ENCODE data around the gene PEX10.

The PEX10 gene

DNA sequence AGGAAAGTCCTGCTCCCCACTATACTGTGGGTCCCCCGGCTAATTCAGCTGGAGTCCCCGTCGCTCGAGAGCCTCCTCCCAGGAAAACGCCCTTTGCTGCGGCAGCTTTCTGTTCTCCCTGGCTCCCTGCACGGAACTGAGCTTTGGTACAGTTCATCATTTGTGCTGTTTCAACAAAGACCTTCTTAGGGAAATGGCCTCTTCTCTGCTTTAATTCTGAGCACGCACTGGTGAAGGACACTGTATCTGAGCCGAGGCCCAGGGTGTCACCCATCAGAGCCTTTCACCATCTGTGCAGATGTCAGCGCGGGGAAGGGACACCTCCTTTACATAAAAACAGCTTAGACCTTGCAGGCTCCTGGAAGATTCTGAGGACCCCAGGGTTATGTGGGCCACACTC lies 13.5 kb upstream of the PEX10 start:
- no peak overlapping the region for H3K4me3 ChIP-seq (ENCODE audit: low read depth, low read length)
- no peak for DNase-seq (ENCODE audit: low read depth, low spot score)
- TF ChIP-seq, protein P1, sequence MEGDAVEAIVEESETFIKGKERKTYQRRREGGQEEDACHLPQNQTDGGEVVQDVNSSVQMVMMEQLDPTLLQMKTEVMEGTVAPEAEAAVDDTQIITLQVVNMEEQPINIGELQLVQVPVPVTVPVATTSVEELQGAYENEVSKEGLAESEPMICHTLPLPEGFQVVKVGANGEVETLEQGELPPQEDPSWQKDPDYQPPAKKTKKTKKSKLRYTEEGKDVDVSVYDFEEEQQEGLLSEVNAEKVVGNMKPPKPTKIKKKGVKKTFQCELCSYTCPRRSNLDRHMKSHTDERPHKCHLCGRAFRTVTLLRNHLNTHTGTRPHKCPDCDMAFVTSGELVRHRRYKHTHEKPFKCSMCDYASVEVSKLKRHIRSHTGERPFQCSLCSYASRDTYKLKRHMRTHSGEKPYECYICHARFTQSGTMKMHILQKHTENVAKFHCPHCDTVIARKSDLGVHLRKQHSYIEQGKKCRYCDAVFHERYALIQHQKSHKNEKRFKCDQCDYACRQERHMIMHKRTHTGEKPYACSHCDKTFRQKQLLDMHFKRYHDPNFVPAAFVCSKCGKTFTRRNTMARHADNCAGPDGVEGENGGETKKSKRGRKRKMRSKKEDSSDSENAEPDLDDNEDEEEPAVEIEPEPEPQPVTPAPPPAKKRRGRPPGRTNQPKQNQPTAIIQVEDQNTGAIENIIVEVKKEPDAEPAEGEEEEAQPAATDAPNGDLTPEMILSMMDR (IDR thresholded peaks at IDR 0.05; ENCODE audit: insufficient read depth, low read length, missing control alignments) = no peak
- ChIA-PET CTCF (interaction anchor here (0.8 to 1.3 kb wide), 2 partner anchors 8 to 11 kb away, joined by 3 read pairs; no protein-coding TSS in a partner anchor), POLR2A (no interaction called here)

DNA sequence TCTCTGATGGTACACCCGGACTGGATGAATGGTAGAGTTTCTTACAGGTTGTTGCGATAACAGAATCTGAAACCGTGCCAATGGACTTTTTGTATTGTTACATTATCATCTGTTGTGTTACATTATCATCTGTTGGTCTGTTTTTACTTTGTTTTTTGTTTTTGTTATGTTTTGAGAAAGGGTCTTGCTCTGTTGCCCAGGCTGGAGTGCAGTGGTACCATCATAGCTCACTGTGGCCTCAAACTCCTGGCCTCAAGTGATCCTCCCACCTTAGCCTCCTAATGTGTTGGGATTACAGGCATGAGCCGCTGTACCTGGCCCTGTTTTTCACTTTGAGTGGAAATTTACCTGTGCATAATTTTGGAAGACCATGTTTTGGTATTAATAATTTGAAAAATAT lies 10.2 kb upstream of the PEX10 start:
- TF ChIP-seq, protein P1 (IDR thresholded peaks at IDR 0.05; ENCODE audit: insufficient read depth, low read length, missing control alignments) = no peak
- ChIA-PET CTCF (interaction anchor here (0.7 to 1.8 kb wide), 4 partner anchors 8 to 126 kb away, joined by 3 to 8 read pairs (median 4); no protein-coding TSS in a partner anchor), POLR2A (no interaction called here)

DNA sequence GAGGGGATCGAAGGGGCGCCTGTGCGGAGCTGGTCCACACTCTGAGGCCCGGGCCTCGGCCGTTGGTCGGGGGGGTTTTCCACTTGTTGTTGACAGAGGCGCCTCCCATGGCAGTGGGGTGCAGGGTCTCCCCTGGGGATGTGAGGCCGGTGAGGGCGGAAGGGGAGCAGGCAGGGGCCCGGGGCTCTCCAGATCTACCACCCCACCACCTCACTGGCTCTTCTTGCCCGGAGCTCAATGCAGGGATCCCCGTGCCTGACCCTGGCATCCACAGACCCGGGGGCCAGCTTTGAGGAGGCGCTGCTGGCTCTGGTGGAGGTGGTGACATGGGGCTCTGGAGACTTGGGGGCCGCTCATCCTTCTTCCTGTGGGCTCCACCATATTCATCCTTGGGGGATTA lies 7.1 kb upstream of the PEX10 start:
- ChIA-PET CTCF (interaction anchor here (2.1 to 7.7 kb wide), 3 partner anchors 11 to 1005 kb away, joined by 5 to 138 read pairs (median 8); no protein-coding TSS in a partner anchor), POLR2A (no interaction called here)
- TF ChIP-seq, protein P1 (IDR thresholded peaks at IDR 0.05; ENCODE audit: insufficient read depth, low read length, missing control alignments) = no peak
- no peak overlapping the region for H3K4me3 ChIP-seq (ENCODE audit: low read depth, low read length)
- no peak for DNase-seq (ENCODE audit: low read depth, low spot score)

More for the DNA sequence above, 10.2 kb upstream of the PEX10 start:
- no peak overlapping the region for H3K4me3 ChIP-seq (ENCODE audit: low read depth, low read length)
- no peak for DNase-seq (ENCODE audit: low read depth, low spot score)

DNA sequence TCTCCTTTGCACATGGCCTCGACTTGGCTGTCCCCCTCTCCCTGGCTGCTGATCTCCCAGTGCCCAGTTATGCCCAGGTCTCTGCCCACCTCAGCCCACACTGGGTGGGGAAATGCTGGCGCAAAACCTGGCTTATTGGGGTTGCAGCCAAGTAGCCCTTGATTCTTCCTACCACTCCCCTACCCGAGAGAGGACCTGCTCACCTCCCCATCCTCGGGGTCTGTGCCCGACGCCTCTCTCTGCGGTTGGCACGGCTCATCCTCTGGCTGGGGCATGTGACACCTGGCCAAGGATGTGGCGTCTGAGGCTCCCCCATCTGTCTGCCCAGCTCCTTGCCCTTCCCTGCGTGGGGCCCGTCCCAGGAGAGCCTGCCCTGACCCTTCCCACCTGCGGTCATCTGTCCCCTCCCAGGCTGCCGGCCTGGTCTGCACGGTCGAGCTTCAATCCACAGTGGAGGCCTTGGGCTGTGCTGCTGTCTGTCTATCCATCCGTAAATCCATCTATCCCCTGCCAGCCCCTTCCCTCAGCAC lies 6.5 kb upstream of the PEX10 start:
- POLR2A ChIA-PET = no interaction called here
- CTCF ChIA-PET = interaction anchor here (1.1 to 7.7 kb wide), 4 partner anchors 8 to 1006 kb away, joined by 4 to 138 read pairs (median 6); no protein-coding TSS in a partner anchor
- no peak for DNase-seq (ENCODE audit: low read depth, low spot score)
- TF ChIP-seq, protein P1 (IDR thresholded peaks at IDR 0.05; ENCODE audit: insufficient read depth, low read length, missing control alignments) = no peak
- no peak overlapping the region for H3K4me3 ChIP-seq (ENCODE audit: low read depth, low read length)

DNA sequence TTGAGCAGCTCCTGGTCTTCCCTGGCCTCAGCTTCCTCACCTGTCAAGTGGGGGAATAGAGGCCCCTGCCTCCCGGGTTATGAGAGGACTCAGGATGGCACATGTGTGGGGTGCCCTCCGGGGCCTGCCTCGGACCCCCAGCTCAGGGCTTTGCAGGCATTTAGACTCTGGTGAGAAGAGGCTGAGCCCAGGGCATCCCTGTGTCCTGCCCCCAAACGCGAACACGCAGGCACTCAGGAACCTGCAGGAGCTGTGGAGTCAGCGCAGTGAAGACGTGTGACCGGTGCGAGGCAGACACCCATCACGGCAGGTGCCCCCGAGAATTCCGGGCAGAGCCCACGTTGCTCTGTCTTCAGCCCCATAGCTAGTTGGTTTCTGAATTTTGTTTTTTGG lies 5.5 kb upstream of the PEX10 start:
- TF ChIP-seq, protein P1 (IDR thresholded peaks at IDR 0.05; ENCODE audit: insufficient read depth, low read length, missing control alignments) = no peak
- ChIA-PET CTCF (interaction anchor here (1.1 to 7.7 kb wide), 4 partner anchors 9 to 1007 kb away, joined by 4 to 138 read pairs (median 6); no protein-coding TSS in a partner anchor), POLR2A (interaction anchor here (0.6 kb wide), 1 partner anchor 141 kb away, joined by 3 read pairs; no protein-coding TSS in a partner anchor)
- H3K4me3 ChIP-seq (ENCODE audit: low read depth, low read length) = no peak overlapping the region
- no peak for DNase-seq (ENCODE audit: low read depth, low spot score)

DNA sequence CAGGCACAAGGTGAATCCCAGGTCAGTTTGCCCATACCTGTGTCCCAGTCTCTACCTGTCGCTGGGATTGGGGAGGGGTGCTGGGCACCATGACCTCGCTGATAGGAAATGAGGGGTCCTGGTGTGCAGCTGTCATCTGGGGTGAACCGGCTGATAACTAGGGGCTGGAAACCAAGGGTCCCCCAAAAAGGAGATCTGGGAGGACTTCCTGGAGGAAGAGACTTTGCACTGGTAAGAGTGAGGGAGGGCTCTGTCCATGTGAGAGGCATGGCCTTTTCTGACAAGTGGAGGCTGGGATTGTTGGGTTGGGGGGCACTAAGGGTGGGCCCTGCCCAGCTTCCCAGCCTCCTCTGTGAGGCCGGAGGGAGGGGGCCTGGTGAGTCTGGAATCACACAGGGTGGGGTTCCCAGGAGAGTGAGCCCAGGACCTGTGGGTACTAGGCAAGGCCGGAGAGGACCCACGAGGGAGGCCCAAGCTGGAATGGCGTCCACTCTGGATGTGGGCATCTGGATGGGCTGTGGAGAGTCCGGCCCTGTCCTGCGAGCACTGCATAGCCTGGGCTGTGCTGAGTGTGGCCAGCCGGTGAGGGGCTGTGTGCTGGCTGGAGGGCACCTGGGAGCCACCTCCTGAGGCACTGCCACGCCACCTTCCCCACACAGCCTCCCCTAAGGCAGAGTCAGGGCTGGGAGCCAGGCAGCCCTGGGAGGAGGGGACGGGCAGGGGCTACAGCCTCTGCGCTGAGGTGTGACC lies 4.9 kb upstream of the PEX10 start:
- no peak overlapping the region for H3K4me3 ChIP-seq (ENCODE audit: low read depth, low read length)
- TF ChIP-seq, protein P1 (IDR thresholded peaks at IDR 0.05; ENCODE audit: insufficient read depth, low read length, missing control alignments) = no peak
- DNase-seq (ENCODE audit: low read depth, low spot score) = no peak
- POLR2A ChIA-PET = interaction anchor here (0.6 kb wide), 1 partner anchor 142 kb away, joined by 3 read pairs; no protein-coding TSS in a partner anchor
- CTCF ChIA-PET = interaction anchor here (1.1 to 7.7 kb wide), 4 partner anchors 10 to 1007 kb away, joined by 4 to 138 read pairs (median 6); no protein-coding TSS in a partner anchor

Data from AG04449 (cell line).